ENCODE measurements around the gene LZTFL1.

LZTFL1 gene

GRCh38 chr3:45777746-45778386 is 64.1 kb downstream of the LZTFL1 start:
- H3K4me3 ChIP-seq (ENCODE audit: control insufficient read depth, low read depth, low read length): no peak overlapping the region
- no peak for TF ChIP-seq CTCF (IDR thresholded peaks at IDR 0.05; ENCODE audit: control insufficient read depth, insufficient read depth, low read depth, low read length, missing control alignments)
- DNase-seq (ENCODE audit: low read depth): no peak

GRCh38 chr3:45777111-45777745 is 64.7 kb downstream of the LZTFL1 start:
- no peak for DNase-seq (ENCODE audit: low read depth)
- H3K4me3 ChIP-seq (ENCODE audit: control insufficient read depth, low read depth, low read length): no peak overlapping the region
- TF ChIP-seq CTCF (IDR thresholded peaks at IDR 0.05; ENCODE audit: control insufficient read depth, insufficient read depth, low read depth, low read length, missing control alignments): no peak

GRCh38 chr3:45776611-45777010 is 65.3 kb downstream of the LZTFL1 start:
- TF ChIP-seq CTCF (IDR thresholded peaks at IDR 0.05; ENCODE audit: control insufficient read depth, insufficient read depth, low read depth, low read length, missing control alignments): no peak
- no peak overlapping the region for H3K4me3 ChIP-seq (ENCODE audit: control insufficient read depth, low read depth, low read length)
- no peak for DNase-seq (ENCODE audit: low read depth)

- DNase-seq (ENCODE audit: low read depth): no peak
- no peak overlapping the region for H3K4me3 ChIP-seq (ENCODE audit: control insufficient read depth, low read depth, low read length)
- TF ChIP-seq CTCF (IDR thresholded peaks at IDR 0.05; ENCODE audit: control insufficient read depth, insufficient read depth, low read depth, low read length, missing control alignments): no peak
Observed at GRCh38 chr3:45776301-45776595, 65.7 kb downstream of the LZTFL1 start.

GRCh38 chr3:45775571-45776300 is 66.2 kb downstream of the LZTFL1 start:
- H3K4me3 ChIP-seq (ENCODE audit: control insufficient read depth, low read depth, low read length): no peak overlapping the region
- TF ChIP-seq CTCF (IDR thresholded peaks at IDR 0.05; ENCODE audit: control insufficient read depth, insufficient read depth, low read depth, low read length, missing control alignments): no peak
- DNase-seq (ENCODE audit: low read depth): no peak

GRCh38 chr3:45774581-45775521 is 67.1 kb downstream of the LZTFL1 start:
- TF ChIP-seq CTCF (IDR thresholded peaks at IDR 0.05; ENCODE audit: control insufficient read depth, insufficient read depth, low read depth, low read length, missing control alignments): no peak
- DNase-seq (ENCODE audit: low read depth): no peak
- no peak overlapping the region for H3K4me3 ChIP-seq (ENCODE audit: control insufficient read depth, low read depth, low read length)
